ENCODE data around the gene APOL2.

DNA sequence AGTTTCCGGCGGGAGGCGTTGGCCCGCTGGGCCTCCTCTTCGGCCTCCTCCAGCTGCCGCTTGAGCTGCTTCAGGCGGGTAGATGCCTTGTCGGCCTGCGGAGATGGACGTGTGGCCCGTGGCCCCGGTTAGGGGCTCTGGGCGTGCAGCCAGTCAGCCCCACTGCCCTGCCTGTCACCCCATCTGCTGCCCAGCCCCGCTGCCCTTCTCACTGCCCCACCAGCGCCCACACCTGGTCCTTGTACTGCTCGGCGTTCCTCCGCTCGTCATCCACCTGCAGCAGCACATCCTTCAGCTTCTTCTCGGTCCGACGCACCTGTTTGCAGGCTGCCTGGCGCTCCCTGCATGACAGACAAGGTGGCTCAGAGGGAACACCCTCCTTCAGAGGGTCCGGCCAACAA, 44.8 kb upstream of the APOL2 start:
- TF ChIP-seq, protein P1, sequence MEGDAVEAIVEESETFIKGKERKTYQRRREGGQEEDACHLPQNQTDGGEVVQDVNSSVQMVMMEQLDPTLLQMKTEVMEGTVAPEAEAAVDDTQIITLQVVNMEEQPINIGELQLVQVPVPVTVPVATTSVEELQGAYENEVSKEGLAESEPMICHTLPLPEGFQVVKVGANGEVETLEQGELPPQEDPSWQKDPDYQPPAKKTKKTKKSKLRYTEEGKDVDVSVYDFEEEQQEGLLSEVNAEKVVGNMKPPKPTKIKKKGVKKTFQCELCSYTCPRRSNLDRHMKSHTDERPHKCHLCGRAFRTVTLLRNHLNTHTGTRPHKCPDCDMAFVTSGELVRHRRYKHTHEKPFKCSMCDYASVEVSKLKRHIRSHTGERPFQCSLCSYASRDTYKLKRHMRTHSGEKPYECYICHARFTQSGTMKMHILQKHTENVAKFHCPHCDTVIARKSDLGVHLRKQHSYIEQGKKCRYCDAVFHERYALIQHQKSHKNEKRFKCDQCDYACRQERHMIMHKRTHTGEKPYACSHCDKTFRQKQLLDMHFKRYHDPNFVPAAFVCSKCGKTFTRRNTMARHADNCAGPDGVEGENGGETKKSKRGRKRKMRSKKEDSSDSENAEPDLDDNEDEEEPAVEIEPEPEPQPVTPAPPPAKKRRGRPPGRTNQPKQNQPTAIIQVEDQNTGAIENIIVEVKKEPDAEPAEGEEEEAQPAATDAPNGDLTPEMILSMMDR (IDR thresholded peaks at IDR 0.05; ENCODE audit: borderline replicate concordance, extremely low read depth, low read length, poor library complexity, severe bottlenecking): no peak
- no peak for TF ChIP-seq EZH2 (IDR thresholded peaks at IDR 0.05; ENCODE audit: borderline replicate concordance, low read depth, low read length, severe bottlenecking)
